ACC112 (cell line): ENCODE data around the gene PODXL2.
"Not testable (repeated sequence)": the region's sequence is repeated elsewhere in the genome, so short reads cannot be mapped to it uniquely, and the experiment has no call there.

ENCODE experiments used
- H2AFZ ChIP-seq: fragments of 200-600 bp; sonication (generic); one replicate; pipeline ENCODE4 v1.6.0; 2017; ENCODE audit warnings: antibody characterized with exemption, low read length; ENCODE audit not compliant: unreplicated experiment
- H3K27ac ChIP-seq: fragments of 200-600 bp; sonication (generic); 2 replicates; pipeline ENCODE4 v1.5.1; 2014; ENCODE audit warnings: low read depth, mild to moderate bottlenecking, antibody characterized with exemption, low read length, moderate library complexity
- H3K27me3 ChIP-seq: fragments of 200-600 bp; sonication (generic); 2 replicates; pipeline ENCODE4 v1.6.1; 2014; ENCODE audit warnings: mild to moderate bottlenecking, antibody characterized with exemption, low read length, moderate library complexity, mixed read lengths; ENCODE audit not compliant: insufficient read depth
- H3K36me3 ChIP-seq: fragments of 200-600 bp; sonication (generic); 2 replicates; pipeline ENCODE4 v1.6.1; 2016; ENCODE audit warnings: mild to moderate bottlenecking, antibody characterized with exemption, low read length, moderate library complexity, mixed read lengths; ENCODE audit not compliant: insufficient read depth
- H3K4me1 ChIP-seq: fragments of 200-600 bp; sonication (generic); one replicate; pipeline ENCODE4 v1.6.1; 2016; ENCODE audit warnings: low read length, mixed read lengths; ENCODE audit not compliant: insufficient read depth, unreplicated experiment, control insufficient read depth
- H3K4me3 ChIP-seq: fragments of 200-600 bp; sonication (generic); 2 replicates; pipeline ENCODE4 v1.5.1; 2014; ENCODE audit warnings: mild to moderate bottlenecking, low read depth, low read length
- H3K79me2 ChIP-seq: fragments of 200-600 bp; sonication (generic); one replicate; pipeline ENCODE4 v1.6.0; 2016; ENCODE audit warnings: low read length; ENCODE audit not compliant: control insufficient read depth, unreplicated experiment, insufficient read depth

Gene PODXL2

GRCh38 chr3:127676921-127677351, 48.0 kb downstream of the PODXL2 start:
- H3K27ac ChIP-seq, result no peak overlapping the region

GRCh38 chr3:127677541-127678314, 48.7 kb downstream of the PODXL2 start:
- Histone ChIP-seq H3K27ac (no peak overlapping the region), H2AFZ (no peak overlapping the region), H3K27me3 (no peaks in the 10 kb centered on the region), H3K4me3 (no peak overlapping the region), H3K79me2 (no peaks in the 10 kb centered on the region), H3K36me3 (no peaks in the 10 kb centered on the region), H3K4me1 (no peaks in the 10 kb centered on the region)

More at GRCh38 chr3:127676921-127677351, 48.0 kb downstream of the PODXL2 start:
- H3K36me3 ChIP-seq, result no peaks in the 10 kb centered on the region
- H3K4me1 ChIP-seq, result no peaks in the 10 kb centered on the region
- H2AFZ ChIP-seq, result no peak overlapping the region
- no peak overlapping the region for H3K4me3 ChIP-seq
- H3K27me3 ChIP-seq, result no peaks in the 10 kb centered on the region
- H3K79me2 ChIP-seq, result no peaks in the 10 kb centered on the region

- no peak overlapping the region for H3K4me3 ChIP-seq
- no peaks in the 10 kb centered on the region for H3K4me1 ChIP-seq
- H2AFZ ChIP-seq, result no peak overlapping the region
- H3K36me3 ChIP-seq, result no peaks in the 10 kb centered on the region
- no peaks in the 10 kb centered on the region for H3K27me3 ChIP-seq
- H3K79me2 ChIP-seq, result no peaks in the 10 kb centered on the region
- no peak overlapping the region for H3K27ac ChIP-seq
These were observed 49.3 kb downstream of the PODXL2 start for GRCh38 chr3:127678315-127678599.

- Histone ChIP-seq H3K36me3 (no peaks in the 10 kb centered on the region), H3K27me3 (no peaks in the 10 kb centered on the region), H2AFZ (no peak overlapping the region), H3K79me2 (no peaks in the 10 kb centered on the region), H3K27ac (no peak overlapping the region), H3K4me3 (no peak overlapping the region), H3K4me1 (peaks cover 5% of the 10 kb centered on the region)
These were observed 49.9 kb downstream of the PODXL2 start for GRCh38 chr3:127678611-127679533.

- Histone ChIP-seq H3K36me3 (no peaks in the 10 kb centered on the region), H3K79me2 (no peaks in the 10 kb centered on the region), H2AFZ (no peak overlapping the region), H3K27me3 (no peaks in the 10 kb centered on the region), H3K27ac (no peak overlapping the region), H3K4me1 (peaks cover 5% of the 10 kb centered on the region), H3K4me3 (no peak overlapping the region)
These were observed 50.7 kb downstream of the PODXL2 start for GRCh38 chr3:127679534-127680145.

- Histone ChIP-seq H3K4me3 (no peak overlapping the region), H3K79me2 (no peaks in the 10 kb centered on the region), H2AFZ (no peak overlapping the region), H3K27ac (no peak overlapping the region), H3K4me1 (peaks cover 5% of the 10 kb centered on the region), H3K27me3 (no peaks in the 10 kb centered on the region), H3K36me3 (no peaks in the 10 kb centered on the region)
These were observed 51.2 kb downstream of the PODXL2 start for GRCh38 chr3:127680146-127680661.

- H2AFZ ChIP-seq, result no peak overlapping the region
- H3K27ac ChIP-seq, result no peak overlapping the region
- no peaks in the 10 kb centered on the region for H3K79me2 ChIP-seq
- H3K4me1 ChIP-seq, result peaks cover 5% of the 10 kb centered on the region
- H3K27me3 ChIP-seq, result no peaks in the 10 kb centered on the region
- no peak overlapping the region for H3K4me3 ChIP-seq
- no peaks in the 10 kb centered on the region for H3K36me3 ChIP-seq
These were observed 51.8 kb downstream of the PODXL2 start for GRCh38 chr3:127680798-127681221.

GRCh38 chr3:127682175-127682554, 53.2 kb downstream of the PODXL2 start:
- H3K36me3 ChIP-seq, H3K27me3 ChIP-seq, H2AFZ ChIP-seq, H3K27ac ChIP-seq, H3K79me2 ChIP-seq, H3K4me1 ChIP-seq, H3K4me3 ChIP-seq: not testable (repeated sequence)

- no peak overlapping the region for H3K4me3 ChIP-seq
- H2AFZ ChIP-seq, result no peak overlapping the region
- no peaks in the 10 kb centered on the region for H3K27me3 ChIP-seq
- no peak overlapping the region for H3K27ac ChIP-seq
- H3K4me1 ChIP-seq, result peaks cover 5% of the 10 kb centered on the region
- H3K79me2 ChIP-seq, result no peaks in the 10 kb centered on the region
- no peaks in the 10 kb centered on the region for H3K36me3 ChIP-seq
These were observed 53.6 kb downstream of the PODXL2 start for GRCh38 chr3:127682561-127682960.

- H2AFZ ChIP-seq, result no peak overlapping the region
- no peaks in the 10 kb centered on the region for H3K79me2 ChIP-seq
- H3K36me3 ChIP-seq, result no peaks in the 10 kb centered on the region
- no peak overlapping the region for H3K4me3 ChIP-seq
- H3K4me1 ChIP-seq, result peaks cover 13% of the 10 kb centered on the region
- no peaks in the 10 kb centered on the region for H3K27me3 ChIP-seq
- no peak overlapping the region for H3K27ac ChIP-seq
These were observed 56.1 kb downstream of the PODXL2 start for GRCh38 chr3:127684871-127685707.
